HG03095 (cell line): ENCODE data around the gene LRFN4.

Experiments
- ATAC-seq: cut with Tn5 transposase; IDR thresholded peaks from one replicate; pipeline ENCODE4 v1.9.1; 2021; ENCODE audit warnings: moderate library complexity; ENCODE audit not compliant: unreplicated experiment

LRFN4 gene

DNA sequence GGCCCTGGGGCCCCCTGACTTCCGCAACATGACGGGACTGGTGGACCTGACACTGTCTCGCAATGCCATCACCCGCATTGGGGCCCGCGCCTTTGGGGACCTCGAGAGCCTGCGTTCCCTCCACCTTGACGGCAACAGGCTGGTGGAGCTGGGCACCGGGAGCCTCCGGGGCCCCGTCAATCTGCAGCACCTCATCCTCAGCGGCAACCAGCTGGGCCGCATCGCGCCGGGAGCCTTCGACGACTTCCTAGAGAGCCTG lies 992 bp downstream of the LRFN4 start:
- no peak for ATAC-seq

DNA sequence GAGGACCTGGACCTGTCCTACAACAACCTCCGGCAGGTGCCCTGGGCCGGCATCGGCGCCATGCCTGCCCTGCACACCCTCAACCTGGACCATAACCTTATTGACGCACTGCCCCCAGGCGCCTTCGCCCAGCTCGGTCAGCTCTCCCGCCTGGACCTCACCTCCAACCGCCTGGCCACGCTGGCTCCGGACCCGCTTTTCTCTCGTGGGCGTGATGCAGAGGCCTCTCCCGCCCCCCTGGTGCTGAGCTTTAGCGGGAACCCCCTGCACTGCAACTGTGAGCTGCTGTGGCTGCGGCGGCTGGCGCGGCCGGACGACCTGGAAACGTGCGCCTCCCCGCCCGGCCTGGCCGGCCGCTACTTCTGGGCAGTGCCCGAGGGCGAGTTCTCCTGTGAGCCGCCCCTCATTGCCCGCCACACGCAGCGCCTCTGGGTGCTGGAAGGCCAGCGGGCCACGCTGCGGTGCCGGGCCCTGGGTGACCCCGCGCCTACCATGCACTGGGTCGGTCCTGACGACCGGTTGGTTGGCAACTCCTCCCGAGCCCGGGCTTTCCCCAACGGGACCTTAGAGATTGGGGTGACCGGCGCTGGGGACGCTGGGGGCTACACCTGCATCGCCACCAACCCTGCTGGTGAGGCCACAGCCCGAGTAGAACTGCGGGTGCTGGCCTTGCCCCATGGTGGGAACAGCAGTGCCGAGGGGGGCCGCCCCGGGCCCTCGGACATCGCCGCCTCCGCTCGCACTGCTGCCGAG lies 1.5 kb downstream of the LRFN4 start:
- no peak for ATAC-seq

DNA sequence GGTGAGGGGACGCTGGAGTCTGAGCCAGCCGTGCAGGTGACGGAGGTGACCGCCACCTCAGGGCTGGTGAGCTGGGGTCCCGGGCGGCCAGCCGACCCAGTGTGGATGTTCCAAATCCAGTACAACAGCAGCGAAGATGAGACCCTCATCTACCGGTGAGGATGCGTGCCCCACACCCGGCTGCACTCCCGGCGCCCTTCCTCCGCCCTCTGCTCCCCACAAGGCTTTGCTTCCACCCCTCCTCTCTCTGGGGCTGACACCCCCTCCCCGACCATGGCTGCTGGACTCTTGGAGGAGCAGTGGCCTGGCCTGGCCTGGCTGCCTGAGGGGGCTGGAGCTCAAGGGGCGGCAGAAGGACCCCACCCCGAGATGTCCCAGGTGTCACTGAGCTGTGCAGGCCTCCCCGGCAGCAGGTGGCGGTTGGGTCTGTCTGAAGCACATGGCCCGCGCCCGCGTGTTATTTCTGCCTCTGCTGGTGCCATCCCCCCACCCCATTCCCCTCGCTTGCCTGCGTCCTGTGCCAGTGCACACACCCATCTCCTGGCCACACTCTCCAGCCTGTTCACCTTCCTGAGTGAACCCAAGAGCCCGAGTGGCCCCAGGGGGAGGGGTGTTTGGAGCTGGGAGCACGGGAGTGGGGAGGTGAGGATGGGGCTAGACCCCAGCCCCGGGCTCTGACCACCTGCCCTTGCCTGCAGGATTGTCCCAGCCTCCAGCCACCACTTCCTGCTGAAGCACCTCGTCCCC lies 2.2 kb downstream of the LRFN4 start:
- no peak for ATAC-seq

DNA sequence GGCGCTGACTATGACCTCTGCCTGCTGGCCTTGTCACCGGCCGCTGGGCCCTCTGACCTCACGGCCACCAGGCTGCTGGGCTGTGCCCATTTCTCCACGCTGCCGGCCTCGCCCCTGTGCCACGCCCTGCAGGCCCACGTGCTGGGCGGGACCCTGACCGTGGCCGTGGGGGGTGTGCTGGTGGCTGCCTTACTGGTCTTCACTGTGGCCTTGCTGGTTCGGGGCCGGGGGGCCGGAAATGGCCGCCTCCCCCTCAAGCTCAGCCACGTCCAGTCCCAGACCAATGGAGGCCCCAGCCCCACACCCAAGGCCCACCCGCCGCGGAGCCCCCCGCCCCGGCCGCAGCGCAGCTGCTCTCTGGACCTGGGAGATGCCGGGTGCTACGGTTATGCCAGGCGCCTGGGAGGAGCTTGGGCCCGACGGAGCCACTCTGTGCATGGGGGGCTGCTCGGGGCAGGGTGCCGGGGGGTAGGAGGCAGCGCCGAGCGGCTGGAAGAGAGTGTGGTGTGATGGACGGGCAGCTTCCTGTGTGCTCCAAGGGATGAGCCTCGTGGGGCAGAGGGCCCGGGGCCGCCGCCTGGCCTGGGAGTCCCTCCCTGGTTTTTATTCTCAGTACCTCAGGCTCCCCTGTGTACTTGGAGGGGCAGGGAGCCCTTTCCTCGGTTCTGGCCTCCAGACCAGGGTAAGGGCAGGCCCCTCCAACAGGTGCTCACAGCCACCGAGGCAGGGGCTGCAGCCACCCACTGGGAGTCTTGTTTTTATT lies 3.0 kb downstream of the LRFN4 start:
- no peak for ATAC-seq

DNA sequence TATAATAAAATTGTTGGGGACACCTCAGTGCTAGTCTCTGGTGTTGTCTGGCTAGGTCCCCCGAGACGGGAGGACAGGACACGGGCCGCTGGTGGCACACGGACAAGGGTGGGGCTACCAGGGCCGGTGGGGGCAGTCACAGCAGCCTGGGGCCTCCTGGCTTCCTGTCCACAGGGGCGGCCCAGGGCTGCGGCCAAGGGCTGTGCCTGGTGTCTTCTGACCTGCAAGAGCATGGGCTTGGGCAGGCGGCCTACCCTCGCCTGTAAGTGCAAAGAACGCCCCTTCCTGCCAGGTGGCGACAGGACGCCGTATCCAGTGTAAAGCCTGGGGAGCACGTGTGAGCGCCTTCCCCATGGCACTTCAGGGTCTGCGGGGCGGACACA lies 3.6 kb downstream of the LRFN4 start:
- no peak for ATAC-seq

DNA sequence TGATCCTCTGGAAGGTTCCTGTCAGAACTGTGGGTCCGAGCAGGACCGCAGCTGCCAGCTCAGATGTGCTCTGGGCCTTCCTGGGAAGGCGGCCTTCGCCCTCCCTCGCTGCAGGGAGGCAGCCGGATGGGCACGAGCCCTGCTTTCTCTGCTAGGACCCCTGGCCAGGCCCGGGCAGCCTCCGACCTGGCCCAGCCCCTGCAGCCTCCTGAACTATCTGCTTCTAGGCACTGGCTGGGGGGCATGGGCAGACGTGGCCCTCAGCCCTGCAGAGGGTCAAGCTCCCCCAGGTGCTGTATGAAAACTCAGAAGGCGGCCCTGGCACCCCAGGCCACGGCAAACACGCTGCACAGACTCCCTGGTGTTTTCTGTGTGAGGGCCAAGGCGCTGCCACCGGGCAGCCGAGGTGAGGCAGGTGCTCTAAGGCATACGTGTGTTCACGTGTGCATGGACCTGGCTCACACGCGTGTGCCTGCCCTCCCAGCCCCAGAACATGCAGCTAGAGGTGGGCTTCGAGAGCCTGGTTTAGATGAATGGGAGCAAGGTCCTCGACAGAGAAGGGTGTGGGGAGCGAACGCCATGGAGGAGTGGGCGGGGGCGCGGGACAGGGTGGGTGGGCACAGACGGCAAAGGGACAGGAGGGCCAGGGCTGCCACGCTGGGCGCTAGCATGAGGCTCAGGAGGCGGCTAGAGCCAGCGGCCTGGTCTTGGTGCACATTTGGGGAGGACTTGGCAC lies 4.3 kb downstream of the LRFN4 start:
- no peak for ATAC-seq

DNA sequence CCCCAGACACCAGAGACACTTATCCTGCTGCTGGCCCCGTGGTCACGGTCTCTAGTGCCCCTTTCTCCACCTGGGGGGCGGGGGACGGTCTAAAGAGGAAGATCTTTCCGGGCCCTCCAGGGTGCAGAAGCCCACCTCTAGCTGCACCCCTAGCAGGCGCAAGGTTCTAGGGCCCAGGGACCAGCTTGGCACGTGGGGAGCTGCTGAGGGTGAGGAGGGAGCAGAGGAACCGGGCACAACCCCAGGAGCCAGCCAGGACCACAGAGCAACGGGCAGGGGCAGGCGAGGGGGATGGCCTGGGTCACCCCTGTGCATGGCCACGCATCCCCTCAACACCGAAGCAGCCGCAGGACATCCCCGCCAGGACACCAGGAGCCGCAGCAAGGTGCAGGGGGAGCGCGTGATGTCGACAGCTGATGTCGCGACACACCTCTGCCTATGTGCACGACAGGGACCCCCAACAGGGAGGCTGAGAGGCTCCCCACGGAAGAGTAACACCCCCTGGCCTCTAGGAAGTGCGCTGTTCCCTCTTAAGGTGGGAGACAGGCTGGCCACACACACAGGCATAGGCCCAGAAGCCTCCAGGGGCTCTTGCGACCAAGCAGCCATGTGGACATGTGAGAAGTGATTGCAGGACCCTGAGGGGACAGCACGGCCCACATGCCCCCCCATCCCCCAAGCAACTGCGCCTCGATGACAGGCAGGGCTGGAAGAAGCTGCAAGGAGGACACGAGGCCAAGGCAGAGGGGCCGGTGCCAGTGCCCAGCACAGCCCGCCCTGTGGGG lies 5.1 kb downstream of the LRFN4 start:
- no peak for ATAC-seq

DNA sequence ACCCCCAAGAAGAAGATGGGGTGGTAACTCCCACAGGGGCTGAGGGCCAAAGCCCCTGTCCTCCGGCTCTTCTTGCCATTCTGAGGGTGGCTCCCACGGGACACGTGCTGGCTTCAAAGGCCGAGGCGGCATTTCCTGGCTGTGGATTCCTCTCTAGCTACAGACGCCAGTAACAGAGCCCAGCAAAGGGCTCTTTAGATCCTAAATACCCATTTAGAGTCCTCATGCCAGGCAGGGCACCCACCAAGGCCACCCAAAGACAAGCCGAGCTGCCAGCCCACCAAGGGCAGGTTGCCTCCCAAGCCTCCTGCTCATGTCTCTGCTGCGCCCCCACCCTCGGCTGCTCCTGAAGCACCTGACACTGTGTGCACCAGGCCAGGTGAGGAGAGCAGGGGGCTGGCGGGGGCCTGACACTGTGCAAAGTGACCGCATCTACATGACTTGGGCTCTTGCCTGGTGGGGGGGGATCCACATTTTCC lies 5.7 kb downstream of the LRFN4 start:
- no peak for ATAC-seq

DNA sequence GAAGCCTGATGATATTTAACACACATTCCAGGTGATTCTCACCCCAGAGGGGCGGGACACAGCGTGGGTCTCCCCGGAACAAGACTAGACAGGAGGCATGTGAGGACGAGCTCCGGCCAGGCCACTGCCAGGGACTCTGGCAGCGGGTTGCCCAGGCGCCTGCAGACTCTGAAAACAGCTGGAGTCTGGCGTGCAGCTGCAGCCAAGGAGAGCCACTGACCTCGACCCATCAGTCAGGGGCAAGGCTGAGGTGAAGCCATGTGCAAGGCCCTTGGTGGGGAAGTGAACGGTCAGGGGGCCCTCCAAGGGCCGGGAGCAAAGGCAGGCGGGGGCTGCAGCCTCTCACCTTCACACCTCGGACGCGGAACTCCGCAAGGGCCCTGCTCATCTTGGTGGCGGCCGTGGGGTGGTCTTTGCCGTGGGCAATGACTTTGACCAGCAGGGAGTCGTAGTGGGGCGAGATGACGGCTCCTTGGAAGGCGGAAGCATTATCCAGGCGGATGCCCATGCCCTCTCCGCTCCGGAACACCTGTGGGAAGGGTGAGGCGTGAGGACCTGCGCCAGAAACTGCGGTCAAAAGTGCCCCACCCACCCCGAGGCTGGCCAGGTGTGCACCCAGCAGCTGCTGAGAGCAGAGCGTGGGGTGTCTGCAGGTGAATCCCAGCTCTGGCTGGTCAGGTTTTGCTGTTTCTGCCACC lies 6.7 kb downstream of the LRFN4 start:
- no peak for ATAC-seq

DNA sequence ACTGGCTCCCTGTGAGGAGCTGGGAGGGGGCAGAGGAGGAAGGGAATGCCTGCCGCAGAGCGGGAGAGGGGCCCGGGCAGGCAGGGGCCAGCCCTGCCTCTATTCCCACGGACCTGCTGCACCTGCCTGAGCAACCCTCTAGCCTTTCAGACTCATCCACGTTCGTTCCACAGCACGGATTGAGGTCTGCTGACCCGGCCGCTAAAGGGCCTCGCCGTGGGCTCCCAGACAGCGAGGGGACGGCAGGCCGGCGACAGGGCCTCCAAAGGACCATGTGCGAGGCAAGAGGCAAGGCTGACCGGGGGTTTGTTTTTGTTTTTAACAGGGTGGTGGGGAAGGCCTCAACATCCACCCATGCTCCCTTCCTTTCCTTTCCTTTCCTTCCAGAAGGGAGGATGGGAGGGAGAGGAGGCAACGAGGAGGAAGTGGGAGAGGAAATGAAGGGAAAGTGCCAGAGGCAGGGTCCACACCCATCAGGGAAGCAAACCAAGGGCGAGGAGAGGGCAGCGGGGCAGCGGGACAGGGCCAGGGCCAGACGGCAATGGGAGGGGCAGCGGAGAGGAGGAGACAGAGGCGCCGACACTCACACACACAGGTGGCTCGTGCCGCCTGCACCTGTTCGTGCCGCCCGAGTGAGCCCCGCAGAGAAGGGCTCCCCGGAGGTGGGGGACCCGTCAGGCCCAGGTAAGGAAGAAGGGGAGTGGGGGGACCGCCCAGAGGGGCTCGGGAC lies 7.5 kb downstream of the LRFN4 start:
- no peak for ATAC-seq

DNA sequence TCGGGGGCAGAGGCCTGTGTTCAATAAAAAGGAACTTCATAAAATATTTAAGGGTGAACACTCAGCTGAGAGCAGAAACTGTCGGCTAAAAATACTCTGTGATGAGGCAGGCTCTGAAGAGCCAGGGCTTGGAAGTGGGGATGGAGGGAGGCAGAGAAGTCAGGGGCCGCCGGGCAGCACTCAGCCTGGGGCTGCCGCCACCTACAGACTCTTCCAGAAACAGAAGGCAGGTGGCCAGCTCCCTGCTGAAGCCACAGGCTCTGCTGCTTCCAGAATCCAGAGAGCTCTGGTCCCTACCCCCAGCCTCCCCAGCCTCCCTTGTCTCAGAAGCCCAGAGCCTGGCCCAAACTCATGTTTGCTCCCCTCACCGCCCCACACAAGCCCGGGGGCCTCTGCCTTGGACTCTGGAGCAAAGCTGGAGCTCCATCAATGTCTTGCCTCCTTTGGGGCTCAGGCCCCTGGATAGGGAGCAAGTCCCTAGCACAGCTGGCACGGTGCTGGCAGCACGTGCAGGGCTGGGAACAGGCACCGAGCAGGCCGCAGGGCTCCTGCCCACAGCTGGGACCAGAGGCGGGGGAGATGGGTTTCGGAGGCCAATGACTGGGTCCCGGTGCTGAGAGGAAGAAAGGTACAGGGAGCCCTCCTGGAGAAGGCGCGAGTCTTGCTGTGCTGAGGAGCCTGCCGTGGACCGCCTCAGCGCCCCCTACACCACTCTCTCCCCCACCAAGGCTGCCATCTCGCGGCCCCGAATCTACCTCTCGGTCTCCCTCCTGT lies 8.2 kb downstream of the LRFN4 start:
- ATAC-seq: no peak

DNA sequence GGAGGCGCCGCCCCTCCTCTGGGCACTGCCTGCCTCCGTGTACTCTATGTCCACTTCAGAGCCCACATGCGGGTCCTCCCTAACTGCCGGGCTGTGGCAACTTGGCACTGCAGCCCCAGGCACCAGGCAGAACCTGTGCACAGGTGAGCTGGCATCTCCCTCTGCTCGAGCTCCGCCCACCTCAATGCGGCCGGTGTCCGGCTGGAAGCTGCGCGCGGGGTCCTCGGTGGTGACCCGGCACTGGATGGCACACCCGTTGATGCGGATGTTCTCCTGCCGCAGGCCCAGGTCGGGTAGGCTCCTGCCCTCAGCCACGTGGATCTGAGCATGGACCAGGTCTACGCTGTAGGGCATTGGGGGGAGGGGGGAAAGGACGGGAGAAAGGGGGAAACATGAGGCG lies 9.1 kb downstream of the LRFN4 start:
- ATAC-seq: no peak

DNA sequence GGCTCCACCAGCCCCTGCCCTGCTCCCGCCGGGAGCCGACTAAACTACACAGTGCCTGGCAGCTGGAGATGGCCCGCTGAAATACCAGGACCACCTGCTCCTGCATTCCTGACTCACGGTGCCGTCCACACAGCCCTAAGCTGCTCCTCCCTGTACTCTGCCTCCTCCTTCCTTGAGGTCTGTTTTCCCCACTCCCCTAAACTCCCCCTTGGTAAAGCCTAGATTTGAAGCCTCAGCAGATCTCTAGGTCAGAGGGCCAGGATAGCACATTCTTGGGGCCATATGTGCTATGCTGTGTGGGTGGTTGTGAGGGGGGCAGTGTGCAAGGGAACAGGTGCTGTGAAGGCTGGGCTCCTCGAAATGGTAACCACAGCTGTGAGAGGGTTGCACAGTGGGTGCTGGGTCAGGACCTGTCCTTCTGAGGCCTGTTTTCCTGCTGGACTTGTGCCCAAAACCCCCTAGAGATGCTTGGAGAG lies 9.7 kb downstream of the LRFN4 start:
- no peak for ATAC-seq

DNA sequence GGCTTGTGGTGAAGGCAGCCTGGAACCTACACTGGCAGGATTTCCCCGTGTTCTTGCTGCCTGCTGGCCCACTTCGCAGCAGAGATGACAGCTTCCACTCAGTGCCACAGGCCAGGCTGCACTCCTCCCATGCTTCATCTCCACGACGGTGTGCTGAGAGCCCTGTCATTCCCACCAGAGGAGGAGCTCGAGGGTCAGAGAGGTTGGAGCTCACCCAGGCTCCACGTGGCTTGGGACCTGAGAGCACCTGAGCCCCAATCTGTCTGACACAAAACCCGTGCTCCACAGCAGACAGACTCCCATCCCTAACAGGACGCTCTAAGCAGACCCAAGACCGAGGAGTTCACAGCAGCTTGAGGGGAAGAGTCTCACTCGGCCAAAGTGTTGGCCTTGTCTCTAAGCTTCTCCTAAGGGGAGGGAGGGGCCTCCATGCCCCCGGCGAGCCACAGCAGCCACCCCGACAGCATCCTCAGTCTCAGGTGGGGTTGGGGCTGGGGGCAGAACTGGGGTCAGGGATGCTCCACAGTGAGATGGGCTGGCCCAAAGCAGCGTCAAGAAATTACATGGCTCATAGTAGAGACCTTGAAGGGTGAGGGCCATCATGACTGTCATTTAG lies 10.7 kb downstream of the LRFN4 start:
- no peak for ATAC-seq

DNA sequence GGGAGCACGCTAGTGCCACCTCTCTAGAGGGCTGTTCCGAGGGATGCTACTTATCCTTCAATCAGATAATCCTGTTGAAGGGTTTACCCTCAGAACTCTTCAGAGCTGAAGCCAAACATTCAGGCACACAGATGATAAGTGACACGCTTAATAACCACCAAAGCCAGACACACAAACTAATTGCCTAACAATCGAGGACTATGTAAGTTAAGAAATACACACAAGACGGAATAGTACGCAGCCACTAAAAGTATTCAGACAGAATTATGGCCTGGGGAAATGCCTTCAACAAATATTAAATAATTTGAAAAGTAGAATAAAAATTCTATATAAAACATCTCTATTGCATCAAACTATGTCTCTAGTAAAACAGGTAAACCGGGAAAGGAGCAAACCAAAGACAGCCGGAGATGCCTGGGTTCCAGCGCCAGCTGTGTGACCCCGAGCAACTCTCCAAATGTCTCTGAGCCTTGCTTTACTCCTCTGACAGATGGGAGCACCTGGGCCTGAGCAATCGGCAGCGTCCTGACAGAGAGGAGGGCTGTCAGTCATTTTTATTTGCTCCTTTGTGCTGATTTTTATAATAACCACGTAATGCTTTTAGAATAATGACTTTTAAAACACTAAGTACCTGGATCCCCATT lies 11.3 kb downstream of the LRFN4 start:
- peak; percentile 20 for ATAC-seq

DNA sequence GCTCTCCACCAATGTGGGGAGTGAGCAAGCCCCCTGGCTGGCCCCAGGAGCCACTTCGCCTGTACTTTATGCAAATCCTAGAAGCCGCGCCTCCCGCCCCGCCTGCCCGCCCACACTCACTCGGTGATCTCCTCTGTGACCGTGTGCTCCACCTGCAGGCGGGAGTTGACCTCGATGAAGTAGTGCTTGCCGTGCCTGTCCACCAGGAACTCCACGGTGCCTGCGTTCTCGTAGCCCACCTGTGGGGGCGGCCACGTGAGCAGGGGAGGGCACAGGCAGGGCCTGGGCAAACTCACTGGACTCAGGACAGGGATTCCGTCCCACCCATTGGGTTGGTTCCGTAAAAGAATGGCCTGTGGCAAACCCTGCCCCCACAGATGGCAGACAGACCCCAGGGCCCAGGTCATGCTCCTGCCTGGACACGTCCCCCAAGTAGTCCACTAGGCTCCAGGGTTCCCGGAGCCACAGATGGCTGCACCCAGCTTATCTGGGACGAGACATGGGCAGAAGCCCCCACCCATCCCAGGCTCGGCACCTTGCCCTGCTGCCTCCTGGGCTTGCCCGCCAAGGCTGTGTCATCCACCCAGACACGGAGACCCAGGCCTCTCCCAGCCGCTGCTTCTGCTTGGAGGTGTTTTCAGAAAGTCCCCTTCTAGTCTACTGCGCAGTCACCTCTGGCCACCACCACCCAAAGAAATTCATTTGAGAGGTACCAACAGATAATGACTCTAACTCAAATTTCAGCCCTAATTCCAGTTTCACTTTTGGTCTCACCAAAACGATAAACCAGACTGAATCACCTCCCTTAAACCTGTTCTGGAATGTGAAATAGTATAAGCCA lies 12.1 kb downstream of the LRFN4 start:
- ATAC-seq: peak; percentile 86

DNA sequence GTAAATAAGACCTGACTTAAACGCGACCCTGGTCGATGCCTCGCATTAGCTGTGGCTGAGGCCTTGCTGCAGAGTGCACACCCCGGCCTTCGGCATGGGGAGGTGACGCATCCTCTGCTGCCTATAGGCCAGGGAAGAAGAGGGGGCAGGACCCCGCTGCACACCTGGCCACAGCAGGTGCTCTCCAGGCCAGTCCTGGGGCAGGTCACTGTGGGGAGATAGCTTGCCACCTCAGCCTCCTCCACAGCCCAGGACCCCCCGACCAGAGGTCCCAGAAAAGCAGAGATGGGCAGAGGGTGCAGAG lies 12.7 kb downstream of the LRFN4 start:
- no peak for ATAC-seq
